ENCODE results near the gene SLC25A21.

Gene SLC25A21

DNA sequence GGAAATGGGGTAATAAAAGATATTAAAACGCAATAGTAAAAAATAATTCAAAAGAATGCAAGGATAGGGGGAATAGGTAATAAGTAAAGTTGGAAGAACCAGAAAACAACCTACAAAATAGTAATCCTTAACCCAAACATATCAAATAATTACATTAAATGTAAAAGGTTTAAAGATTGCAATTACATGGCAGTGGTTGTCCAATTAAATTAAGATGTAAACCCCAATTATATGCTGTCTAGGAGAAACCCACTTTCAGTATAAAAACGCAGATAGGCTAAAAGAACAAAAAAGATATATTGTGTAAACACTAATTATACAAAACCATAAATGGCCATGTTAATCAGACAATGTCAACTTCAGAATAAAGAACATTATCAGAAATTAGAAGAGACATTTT is 247.3 kb downstream of the SLC25A21 start:
- TF ChIP-seq, protein P1, sequence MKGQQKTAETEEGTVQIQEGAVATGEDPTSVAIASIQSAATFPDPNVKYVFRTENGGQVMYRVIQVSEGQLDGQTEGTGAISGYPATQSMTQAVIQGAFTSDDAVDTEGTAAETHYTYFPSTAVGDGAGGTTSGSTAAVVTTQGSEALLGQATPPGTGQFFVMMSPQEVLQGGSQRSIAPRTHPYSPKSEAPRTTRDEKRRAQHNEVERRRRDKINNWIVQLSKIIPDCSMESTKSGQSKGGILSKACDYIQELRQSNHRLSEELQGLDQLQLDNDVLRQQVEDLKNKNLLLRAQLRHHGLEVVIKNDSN (IDR thresholded peaks at IDR 0.05), result no peak

- TF ChIP-seq TAF1 (IDR thresholded peaks at IDR 0.05; ENCODE audit: low read depth), result no peak
- TF ChIP-seq, protein P2, sequence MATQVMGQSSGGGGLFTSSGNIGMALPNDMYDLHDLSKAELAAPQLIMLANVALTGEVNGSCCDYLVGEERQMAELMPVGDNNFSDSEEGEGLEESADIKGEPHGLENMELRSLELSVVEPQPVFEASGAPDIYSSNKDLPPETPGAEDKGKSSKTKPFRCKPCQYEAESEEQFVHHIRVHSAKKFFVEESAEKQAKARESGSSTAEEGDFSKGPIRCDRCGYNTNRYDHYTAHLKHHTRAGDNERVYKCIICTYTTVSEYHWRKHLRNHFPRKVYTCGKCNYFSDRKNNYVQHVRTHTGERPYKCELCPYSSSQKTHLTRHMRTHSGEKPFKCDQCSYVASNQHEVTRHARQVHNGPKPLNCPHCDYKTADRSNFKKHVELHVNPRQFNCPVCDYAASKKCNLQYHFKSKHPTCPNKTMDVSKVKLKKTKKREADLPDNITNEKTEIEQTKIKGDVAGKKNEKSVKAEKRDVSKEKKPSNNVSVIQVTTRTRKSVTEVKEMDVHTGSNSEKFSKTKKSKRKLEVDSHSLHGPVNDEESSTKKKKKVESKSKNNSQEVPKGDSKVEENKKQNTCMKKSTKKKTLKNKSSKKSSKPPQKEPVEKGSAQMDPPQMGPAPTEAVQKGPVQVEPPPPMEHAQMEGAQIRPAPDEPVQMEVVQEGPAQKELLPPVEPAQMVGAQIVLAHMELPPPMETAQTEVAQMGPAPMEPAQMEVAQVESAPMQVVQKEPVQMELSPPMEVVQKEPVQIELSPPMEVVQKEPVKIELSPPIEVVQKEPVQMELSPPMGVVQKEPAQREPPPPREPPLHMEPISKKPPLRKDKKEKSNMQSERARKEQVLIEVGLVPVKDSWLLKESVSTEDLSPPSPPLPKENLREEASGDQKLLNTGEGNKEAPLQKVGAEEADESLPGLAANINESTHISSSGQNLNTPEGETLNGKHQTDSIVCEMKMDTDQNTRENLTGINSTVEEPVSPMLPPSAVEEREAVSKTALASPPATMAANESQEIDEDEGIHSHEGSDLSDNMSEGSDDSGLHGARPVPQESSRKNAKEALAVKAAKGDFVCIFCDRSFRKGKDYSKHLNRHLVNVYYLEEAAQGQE (IDR thresholded peaks at IDR 0.05; ENCODE audit: low read depth), result no peak
- TF ChIP-seq FOXM1 (IDR thresholded peaks at IDR 0.05; ENCODE audit: borderline replicate concordance, low read depth), result no peak
- no peak for TF ChIP-seq TEAD4 (IDR thresholded peaks at IDR 0.05)
- no peak for TF ChIP-seq CEBPB (IDR thresholded peaks at IDR 0.05)
- no peak for TF ChIP-seq TCF12 (IDR thresholded peaks at IDR 0.05; ENCODE audit: low read depth)
- TF ChIP-seq ZBTB7A (IDR thresholded peaks at IDR 0.05; ENCODE audit: low read depth), result no peak
- no peak for TF ChIP-seq YY1 (IDR thresholded peaks at IDR 0.05; ENCODE audit: low read depth)
- TF ChIP-seq, protein P3, sequence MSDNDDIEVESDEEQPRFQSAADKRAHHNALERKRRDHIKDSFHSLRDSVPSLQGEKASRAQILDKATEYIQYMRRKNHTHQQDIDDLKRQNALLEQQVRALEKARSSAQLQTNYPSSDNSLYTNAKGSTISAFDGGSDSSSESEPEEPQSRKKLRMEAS (IDR thresholded peaks at IDR 0.05), result no peak
- no peak for TF ChIP-seq CREB1 (IDR thresholded peaks at IDR 0.05; ENCODE audit: low read depth)
- no peak for TF ChIP-seq EGR1 (IDR thresholded peaks at IDR 0.05)
- TF ChIP-seq NFIC (IDR thresholded peaks at IDR 0.05), result no peak
These were observed 255.7 kb downstream of the SLC25A21 start for GRCh38 chr14:36916668-36917067.

GRCh38 chr14:36915081-36915480 is 257.3 kb downstream of the SLC25A21 start:
- TF ChIP-seq TAF1 (IDR thresholded peaks at IDR 0.05; ENCODE audit: low read depth) (no peak), TCF12 (IDR thresholded peaks at IDR 0.05; ENCODE audit: low read depth) (no peak), ZBTB7A (IDR thresholded peaks at IDR 0.05; ENCODE audit: low read depth) (no peak), TEAD4 (IDR thresholded peaks at IDR 0.05) (no peak), EGR1 (IDR thresholded peaks at IDR 0.05) (no peak), NFIC (IDR thresholded peaks at IDR 0.05) (no peak), RAD21 (IDR thresholded peaks at IDR 0.05; ENCODE audit: low read depth) (no peak), FOXM1 (IDR thresholded peaks at IDR 0.05; ENCODE audit: borderline replicate concordance, low read depth) (no peak), CREB1 (IDR thresholded peaks at IDR 0.05; ENCODE audit: low read depth) (no peak), YY1 (IDR thresholded peaks at IDR 0.05; ENCODE audit: low read depth) (no peak)
- TF ChIP-seq, protein P1 (IDR thresholded peaks at IDR 0.05), result no peak

DNA sequence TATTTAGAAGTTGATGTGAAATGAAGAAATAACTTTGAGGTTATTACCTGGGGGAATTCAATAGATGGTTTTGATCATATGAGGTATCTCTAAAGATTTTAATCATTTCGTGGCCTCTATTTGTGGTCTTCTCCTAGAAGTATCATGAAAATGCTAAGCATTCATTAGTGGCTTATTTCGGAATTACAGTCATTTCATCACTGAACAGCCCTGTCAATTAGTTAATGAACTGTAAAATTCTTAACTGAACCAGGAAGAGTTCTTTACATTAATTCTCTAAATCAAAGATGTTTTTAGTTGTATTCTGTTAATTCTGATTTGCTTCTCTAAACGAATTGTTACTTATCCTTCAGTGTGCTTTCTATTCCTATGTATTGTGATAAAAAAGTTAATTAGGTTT is 261.8 kb downstream of the SLC25A21 start:
- TF ChIP-seq TAF1 (IDR thresholded peaks at IDR 0.05; ENCODE audit: low read depth) (no peak), TEAD4 (IDR thresholded peaks at IDR 0.05) (no peak), CREB1 (IDR thresholded peaks at IDR 0.05; ENCODE audit: low read depth) (no peak), ZBTB7A (IDR thresholded peaks at IDR 0.05; ENCODE audit: low read depth) (no peak), EP300 (IDR thresholded peaks at IDR 0.05; ENCODE audit: borderline replicate concordance) (no peak), EGR1 (IDR thresholded peaks at IDR 0.05) (no peak), CEBPB (IDR thresholded peaks at IDR 0.05) (no peak), NFIC (IDR thresholded peaks at IDR 0.05) (no peak), FOXM1 (IDR thresholded peaks at IDR 0.05; ENCODE audit: borderline replicate concordance, low read depth) (no peak), RAD21 (IDR thresholded peaks at IDR 0.05; ENCODE audit: low read depth) (no peak), TCF12 (IDR thresholded peaks at IDR 0.05; ENCODE audit: low read depth) (no peak), YY1 (IDR thresholded peaks at IDR 0.05; ENCODE audit: low read depth) (no peak)
- TF ChIP-seq, protein P3 (IDR thresholded peaks at IDR 0.05), result no peak
- TF ChIP-seq, protein P2 (IDR thresholded peaks at IDR 0.05; ENCODE audit: low read depth), result no peak
- TF ChIP-seq, protein P1 (IDR thresholded peaks at IDR 0.05), result no peak

DNA sequence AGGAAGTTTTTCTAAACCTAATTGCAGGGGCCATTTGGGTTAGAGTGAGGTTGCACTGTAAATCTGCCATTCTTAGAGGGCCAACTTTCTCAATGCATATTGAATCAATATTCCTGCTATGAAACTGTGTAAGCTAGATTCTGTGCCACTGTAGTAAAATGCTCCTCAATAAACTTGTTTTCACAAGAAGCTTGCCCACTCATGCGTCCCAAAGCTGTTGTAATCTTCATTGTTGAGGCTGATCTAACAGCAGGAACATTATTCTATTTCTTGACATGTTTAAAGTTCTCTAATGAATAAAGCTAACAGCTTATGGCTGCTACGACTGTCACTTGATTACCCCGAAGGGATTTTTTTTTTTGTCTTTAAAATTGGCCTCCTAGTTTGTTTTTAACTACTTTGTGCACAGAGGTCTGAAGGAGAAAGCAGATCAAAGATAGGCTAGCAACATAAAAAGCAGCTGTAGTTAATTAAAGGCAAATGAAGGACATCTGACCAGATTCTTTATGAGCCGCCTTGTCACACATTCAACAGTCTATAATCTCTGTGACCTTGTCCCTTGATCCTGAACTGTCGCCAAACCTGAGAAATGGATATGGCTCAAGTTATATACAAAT is 267.0 kb downstream of the SLC25A21 start:
- TF ChIP-seq CREB1 (IDR thresholded peaks at IDR 0.05; ENCODE audit: low read depth) (no peak), CEBPB (IDR thresholded peaks at IDR 0.05) (no peak)

- TF ChIP-seq ZBTB7A (IDR thresholded peaks at IDR 0.05; ENCODE audit: low read depth) (no peak), EP300 (IDR thresholded peaks at IDR 0.05; ENCODE audit: borderline replicate concordance) (no peak), YY1 (IDR thresholded peaks at IDR 0.05; ENCODE audit: low read depth) (no peak), FOXM1 (IDR thresholded peaks at IDR 0.05; ENCODE audit: borderline replicate concordance, low read depth) (no peak), TAF1 (IDR thresholded peaks at IDR 0.05; ENCODE audit: low read depth) (no peak), EGR1 (IDR thresholded peaks at IDR 0.05) (no peak), CREB1 (IDR thresholded peaks at IDR 0.05; ENCODE audit: low read depth) (no peak), TCF12 (IDR thresholded peaks at IDR 0.05; ENCODE audit: low read depth) (no peak), TEAD4 (IDR thresholded peaks at IDR 0.05) (no peak), NFIC (IDR thresholded peaks at IDR 0.05) (no peak), RAD21 (IDR thresholded peaks at IDR 0.05; ENCODE audit: low read depth) (no peak), CEBPB (IDR thresholded peaks at IDR 0.05) (no peak)
- TF ChIP-seq, protein P1 (IDR thresholded peaks at IDR 0.05), result no peak
- TF ChIP-seq, protein P2 (IDR thresholded peaks at IDR 0.05; ENCODE audit: low read depth), result no peak
- TF ChIP-seq, protein P3 (IDR thresholded peaks at IDR 0.05), result no peak
These were observed 270.5 kb downstream of the SLC25A21 start for GRCh38 chr14:36901861-36902260.
